ENCODE measurements around the gene SBK2. TPM values are rescaled to one million over a fixed set of nuclear protein-coding genes. Genes with fewer than 3 reads are reported as not detected.

Gene SBK2
- total RNA-seq, 1 experiment from 2014 or later, result 5.2 TPM

DNA sequence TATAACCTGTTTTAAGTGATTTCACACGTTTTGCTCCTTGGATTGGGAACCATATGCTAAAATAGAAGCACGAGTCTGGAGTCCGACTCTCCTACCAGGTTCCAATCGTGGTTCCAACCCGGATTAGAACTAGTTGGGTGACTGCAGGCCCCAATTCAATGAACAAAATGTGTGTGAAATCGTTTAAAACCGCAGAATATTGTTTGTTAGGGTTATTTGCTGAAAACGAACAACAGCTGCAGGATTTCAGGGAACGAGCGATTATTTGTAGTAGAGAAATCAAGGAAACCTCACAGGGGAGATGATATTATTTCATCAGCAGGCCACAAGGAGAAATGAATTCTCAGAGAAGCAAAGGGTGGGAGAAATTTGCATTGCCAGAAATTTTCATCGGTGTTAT lies 32.0 kb downstream of the SBK2 start:
- ChIA-PET CTCF (interaction anchor here (1.1 to 2.9 kb wide), 15 partner anchors 9 to 364 kb away, joined by 3 to 96 read pairs (median 12); partner anchors contain the start of genes ISOC2, NAT14, SSC5D and ZNF628), POLR2A (no interaction called here)
- TF ChIP-seq ZNF138 (CRISPR knock-in tag; conservative IDR thresholded peaks at IDR 0.05) (no peak), GRHL2 (CRISPR knock-in tag; IDR thresholded peaks at IDR 0.05; ENCODE audit: insufficient replicate concordance, severe bottlenecking) (no peak)
- TF ChIP-seq, protein P1, sequence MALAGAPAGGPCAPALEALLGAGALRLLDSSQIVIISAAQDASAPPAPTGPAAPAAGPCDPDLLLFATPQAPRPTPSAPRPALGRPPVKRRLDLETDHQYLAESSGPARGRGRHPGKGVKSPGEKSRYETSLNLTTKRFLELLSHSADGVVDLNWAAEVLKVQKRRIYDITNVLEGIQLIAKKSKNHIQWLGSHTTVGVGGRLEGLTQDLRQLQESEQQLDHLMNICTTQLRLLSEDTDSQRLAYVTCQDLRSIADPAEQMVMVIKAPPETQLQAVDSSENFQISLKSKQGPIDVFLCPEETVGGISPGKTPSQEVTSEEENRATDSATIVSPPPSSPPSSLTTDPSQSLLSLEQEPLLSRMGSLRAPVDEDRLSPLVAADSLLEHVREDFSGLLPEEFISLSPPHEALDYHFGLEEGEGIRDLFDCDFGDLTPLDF (CRISPR knock-in tag; IDR thresholded peaks at IDR 0.05), result no peak
- TF ChIP-seq, protein P2, sequence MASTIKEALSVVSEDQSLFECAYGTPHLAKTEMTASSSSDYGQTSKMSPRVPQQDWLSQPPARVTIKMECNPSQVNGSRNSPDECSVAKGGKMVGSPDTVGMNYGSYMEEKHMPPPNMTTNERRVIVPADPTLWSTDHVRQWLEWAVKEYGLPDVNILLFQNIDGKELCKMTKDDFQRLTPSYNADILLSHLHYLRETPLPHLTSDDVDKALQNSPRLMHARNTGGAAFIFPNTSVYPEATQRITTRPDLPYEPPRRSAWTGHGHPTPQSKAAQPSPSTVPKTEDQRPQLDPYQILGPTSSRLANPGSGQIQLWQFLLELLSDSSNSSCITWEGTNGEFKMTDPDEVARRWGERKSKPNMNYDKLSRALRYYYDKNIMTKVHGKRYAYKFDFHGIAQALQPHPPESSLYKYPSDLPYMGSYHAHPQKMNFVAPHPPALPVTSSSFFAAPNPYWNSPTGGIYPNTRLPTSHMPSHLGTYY (CRISPR knock-in tag; IDR thresholded peaks at IDR 0.05), result no peak
- DNase-seq (ENCODE audit: low spot score), result no peak
- Mint-ChIP-seq H3K9me3 (peaks cover 19% of the 10 kb centered on the region), H3K4me1 (no peaks in the 10 kb centered on the region), H3K4me3 (no peak overlapping the region), H3K27me3 (ENCODE audit: low read depth) (peaks cover 80% of the 10 kb centered on the region), H3K36me3 (peaks cover 7% of the 10 kb centered on the region), H3K27ac (no peak overlapping the region)
- no peak for ATAC-seq

DNA sequence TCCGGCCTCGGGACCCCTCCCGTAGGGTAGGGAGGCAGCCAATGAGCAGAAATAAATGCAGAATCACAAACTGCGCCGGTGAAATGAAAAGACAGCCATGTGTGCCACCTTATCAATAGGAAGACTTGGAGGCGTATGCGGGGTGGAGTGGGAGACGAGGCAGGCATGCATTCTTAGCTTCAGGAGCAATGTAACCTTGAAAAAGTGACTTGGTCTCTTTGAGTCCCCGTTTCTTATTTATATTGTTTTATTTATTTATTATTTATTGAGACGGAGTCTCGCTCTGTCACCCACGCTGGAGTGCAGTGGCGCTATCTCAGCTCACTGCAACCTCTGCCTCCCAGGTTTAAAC lies 32.7 kb downstream of the SBK2 start:
- DNase-seq (ENCODE audit: low spot score) (no peak), ATAC-seq (no peak)
- no peaks in the 10 kb centered on the region for H3K4me1 Mint-ChIP-seq
- H3K27me3 Mint-ChIP-seq (ENCODE audit: low read depth), result peaks cover 84% of the 10 kb centered on the region
- H3K27ac Mint-ChIP-seq, result no peak overlapping the region
- no peak overlapping the region for H3K4me3 Mint-ChIP-seq
- ChIA-PET CTCF (interaction anchor here (0.6 to 2.9 kb wide), 57 partner anchors 9 to 1312 kb away, joined by 3 to 96 read pairs (median 5); partner anchors contain the start of genes C19orf85, DNAAF3, FIZ1 and ISOC2), POLR2A (interaction anchor here (0.5 to 1.3 kb wide), 4 partner anchors 17 to 1082 kb away, joined by 3 to 5 read pairs (median 4); partner anchors contain the start of gene ISOC2)
- peaks cover 7% of the 10 kb centered on the region for H3K36me3 Mint-ChIP-seq
- H3K9me3 Mint-ChIP-seq, result peaks cover 19% of the 10 kb centered on the region
- TF ChIP-seq ATF1 (CRISPR knock-in tag; IDR thresholded peaks at IDR 0.05) (no peak), TP53 (CRISPR knock-in tag; IDR thresholded peaks at IDR 0.05) (no peak), CREB1 (CRISPR knock-in tag; IDR thresholded peaks at IDR 0.05) (no peak), ZNF138 (CRISPR knock-in tag; conservative IDR thresholded peaks at IDR 0.05) (no peak), ZBTB21 (CRISPR knock-in tag; IDR thresholded peaks at IDR 0.05; ENCODE audit: borderline replicate concordance) (no peak), RORB (CRISPR knock-in tag; IDR thresholded peaks at IDR 0.05) (no peak), SOX15 (CRISPR knock-in tag; IDR thresholded peaks at IDR 0.05) (no peak), ESRRA (CRISPR knock-in tag; IDR thresholded peaks at IDR 0.05; ENCODE audit: borderline replicate concordance) (no peak), PRRX2 (CRISPR knock-in tag; IDR thresholded peaks at IDR 0.05) (no peak)
- TF ChIP-seq, protein P3, sequence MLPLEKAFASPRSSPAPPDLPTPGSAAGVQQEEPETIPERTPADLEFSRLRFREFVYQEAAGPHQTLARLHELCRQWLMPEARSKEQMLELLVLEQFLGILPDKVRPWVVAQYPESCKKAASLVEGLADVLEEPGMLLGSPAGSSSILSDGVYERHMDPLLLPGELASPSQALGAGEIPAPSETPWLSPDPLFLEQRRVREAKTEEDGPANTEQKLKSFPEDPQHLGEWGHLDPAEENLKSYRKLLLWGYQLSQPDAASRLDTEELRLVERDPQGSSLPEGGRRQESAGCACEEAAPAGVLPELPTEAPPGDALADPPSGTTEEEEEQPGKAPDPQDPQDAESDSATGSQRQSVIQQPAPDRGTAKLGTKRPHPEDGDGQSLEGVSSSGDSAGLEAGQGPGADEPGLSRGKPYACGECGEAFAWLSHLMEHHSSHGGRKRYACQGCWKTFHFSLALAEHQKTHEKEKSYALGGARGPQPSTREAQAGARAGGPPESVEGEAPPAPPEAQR (CRISPR knock-in tag; IDR thresholded peaks at IDR 0.05), result no peak
- TF ChIP-seq, protein P4, sequence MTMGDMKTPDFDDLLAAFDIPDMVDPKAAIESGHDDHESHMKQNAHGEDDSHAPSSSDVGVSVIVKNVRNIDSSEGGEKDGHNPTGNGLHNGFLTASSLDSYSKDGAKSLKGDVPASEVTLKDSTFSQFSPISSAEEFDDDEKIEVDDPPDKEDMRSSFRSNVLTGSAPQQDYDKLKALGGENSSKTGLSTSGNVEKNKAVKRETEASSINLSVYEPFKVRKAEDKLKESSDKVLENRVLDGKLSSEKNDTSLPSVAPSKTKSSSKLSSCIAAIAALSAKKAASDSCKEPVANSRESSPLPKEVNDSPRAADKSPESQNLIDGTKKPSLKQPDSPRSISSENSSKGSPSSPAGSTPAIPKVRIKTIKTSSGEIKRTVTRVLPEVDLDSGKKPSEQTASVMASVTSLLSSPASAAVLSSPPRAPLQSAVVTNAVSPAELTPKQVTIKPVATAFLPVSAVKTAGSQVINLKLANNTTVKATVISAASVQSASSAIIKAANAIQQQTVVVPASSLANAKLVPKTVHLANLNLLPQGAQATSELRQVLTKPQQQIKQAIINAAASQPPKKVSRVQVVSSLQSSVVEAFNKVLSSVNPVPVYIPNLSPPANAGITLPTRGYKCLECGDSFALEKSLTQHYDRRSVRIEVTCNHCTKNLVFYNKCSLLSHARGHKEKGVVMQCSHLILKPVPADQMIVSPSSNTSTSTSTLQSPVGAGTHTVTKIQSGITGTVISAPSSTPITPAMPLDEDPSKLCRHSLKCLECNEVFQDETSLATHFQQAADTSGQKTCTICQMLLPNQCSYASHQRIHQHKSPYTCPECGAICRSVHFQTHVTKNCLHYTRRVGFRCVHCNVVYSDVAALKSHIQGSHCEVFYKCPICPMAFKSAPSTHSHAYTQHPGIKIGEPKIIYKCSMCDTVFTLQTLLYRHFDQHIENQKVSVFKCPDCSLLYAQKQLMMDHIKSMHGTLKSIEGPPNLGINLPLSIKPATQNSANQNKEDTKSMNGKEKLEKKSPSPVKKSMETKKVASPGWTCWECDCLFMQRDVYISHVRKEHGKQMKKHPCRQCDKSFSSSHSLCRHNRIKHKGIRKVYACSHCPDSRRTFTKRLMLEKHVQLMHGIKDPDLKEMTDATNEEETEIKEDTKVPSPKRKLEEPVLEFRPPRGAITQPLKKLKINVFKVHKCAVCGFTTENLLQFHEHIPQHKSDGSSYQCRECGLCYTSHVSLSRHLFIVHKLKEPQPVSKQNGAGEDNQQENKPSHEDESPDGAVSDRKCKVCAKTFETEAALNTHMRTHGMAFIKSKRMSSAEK (CRISPR knock-in tag; IDR thresholded peaks at IDR 0.05; ENCODE audit: borderline replicate concordance), result no peak
- TF ChIP-seq, protein P5, sequence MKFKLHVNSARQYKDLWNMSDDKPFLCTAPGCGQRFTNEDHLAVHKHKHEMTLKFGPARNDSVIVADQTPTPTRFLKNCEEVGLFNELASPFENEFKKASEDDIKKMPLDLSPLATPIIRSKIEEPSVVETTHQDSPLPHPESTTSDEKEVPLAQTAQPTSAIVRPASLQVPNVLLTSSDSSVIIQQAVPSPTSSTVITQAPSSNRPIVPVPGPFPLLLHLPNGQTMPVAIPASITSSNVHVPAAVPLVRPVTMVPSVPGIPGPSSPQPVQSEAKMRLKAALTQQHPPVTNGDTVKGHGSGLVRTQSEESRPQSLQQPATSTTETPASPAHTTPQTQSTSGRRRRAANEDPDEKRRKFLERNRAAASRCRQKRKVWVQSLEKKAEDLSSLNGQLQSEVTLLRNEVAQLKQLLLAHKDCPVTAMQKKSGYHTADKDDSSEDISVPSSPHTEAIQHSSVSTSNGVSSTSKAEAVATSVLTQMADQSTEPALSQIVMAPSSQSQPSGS (CRISPR knock-in tag; IDR thresholded peaks at IDR 0.05; ENCODE audit: borderline replicate concordance, low read depth), result no peak
- TF ChIP-seq, protein P6, sequence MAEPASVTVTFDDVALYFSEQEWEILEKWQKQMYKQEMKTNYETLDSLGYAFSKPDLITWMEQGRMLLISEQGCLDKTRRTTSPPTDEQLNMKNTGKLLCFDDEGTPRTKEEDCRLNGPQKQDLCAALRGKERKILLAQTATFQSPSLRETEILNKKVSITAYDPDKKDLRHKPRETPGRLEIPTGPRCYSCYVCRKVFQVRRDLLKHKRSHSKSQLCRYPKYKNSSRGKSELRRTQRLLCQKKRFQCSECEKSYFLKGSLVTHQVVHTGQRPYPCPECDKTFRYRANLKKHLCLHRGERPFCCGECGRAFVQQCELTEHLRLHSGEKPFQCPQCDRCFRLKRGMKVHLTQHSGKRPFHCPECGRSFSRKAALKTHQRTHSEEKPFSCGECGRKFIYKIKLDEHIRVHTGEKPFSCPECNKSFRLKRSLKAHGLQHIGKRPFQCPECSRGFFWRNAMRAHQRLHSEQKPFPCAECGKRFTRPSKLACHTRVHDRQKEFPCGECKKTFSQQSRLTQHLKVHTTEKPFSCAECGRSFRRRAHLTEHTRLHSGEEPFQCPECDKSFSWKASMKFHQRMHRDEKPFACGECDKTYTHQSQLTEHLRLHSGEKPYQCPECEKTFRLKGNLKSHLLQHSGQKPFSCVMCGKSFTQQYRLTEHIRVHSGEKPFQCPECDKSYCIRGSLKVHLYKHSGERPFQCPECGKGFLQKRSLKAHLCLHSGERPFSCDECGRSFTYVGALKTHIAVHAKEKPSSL (CRISPR knock-in tag; conservative IDR thresholded peaks at IDR 0.05), result no peak
- TF ChIP-seq, protein P7, sequence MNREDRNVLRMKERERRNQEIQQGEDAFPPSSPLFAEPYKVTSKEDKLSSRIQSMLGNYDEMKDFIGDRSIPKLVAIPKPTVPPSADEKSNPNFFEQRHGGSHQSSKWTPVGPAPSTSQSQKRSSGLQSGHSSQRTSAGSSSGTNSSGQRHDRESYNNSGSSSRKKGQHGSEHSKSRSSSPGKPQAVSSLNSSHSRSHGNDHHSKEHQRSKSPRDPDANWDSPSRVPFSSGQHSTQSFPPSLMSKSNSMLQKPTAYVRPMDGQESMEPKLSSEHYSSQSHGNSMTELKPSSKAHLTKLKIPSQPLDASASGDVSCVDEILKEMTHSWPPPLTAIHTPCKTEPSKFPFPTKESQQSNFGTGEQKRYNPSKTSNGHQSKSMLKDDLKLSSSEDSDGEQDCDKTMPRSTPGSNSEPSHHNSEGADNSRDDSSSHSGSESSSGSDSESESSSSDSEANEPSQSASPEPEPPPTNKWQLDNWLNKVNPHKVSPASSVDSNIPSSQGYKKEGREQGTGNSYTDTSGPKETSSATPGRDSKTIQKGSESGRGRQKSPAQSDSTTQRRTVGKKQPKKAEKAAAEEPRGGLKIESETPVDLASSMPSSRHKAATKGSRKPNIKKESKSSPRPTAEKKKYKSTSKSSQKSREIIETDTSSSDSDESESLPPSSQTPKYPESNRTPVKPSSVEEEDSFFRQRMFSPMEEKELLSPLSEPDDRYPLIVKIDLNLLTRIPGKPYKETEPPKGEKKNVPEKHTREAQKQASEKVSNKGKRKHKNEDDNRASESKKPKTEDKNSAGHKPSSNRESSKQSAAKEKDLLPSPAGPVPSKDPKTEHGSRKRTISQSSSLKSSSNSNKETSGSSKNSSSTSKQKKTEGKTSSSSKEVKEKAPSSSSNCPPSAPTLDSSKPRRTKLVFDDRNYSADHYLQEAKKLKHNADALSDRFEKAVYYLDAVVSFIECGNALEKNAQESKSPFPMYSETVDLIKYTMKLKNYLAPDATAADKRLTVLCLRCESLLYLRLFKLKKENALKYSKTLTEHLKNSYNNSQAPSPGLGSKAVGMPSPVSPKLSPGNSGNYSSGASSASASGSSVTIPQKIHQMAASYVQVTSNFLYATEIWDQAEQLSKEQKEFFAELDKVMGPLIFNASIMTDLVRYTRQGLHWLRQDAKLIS (CRISPR knock-in tag; IDR thresholded peaks at IDR 0.05; ENCODE audit: borderline replicate concordance), result no peak
